Skeletal muscle tissue (tissue), 4 donors: ENCODE measurements around the gene SNX24. TPM values are rescaled to one million over a fixed set of nuclear protein-coding genes. Genes with fewer than 3 reads are reported as not detected.

ENCODE experiments used
- H3K27ac ChIP-seq: one replicate; pipeline ENCODE4 v1.7.0; 2013; ENCODE audit warnings: mild to moderate bottlenecking, low read depth, low read length, inconsistent platforms
- H3K27me3 ChIP-seq, 3 donors: one replicate each; pipeline ENCODE4 v1.7.0; 2013; ENCODE audit warnings: low read length in 3 of 3; ENCODE audit not compliant: control insufficient read depth in 3 of 3, insufficient read depth in 3 of 3
- H3K36me3 ChIP-seq, 3 donors: one replicate each; pipeline ENCODE4 v1.7.0; 2013; ENCODE audit warnings: low read length in 3 of 3; ENCODE audit not compliant: control insufficient read depth in 3 of 3, insufficient read depth in 3 of 3
- H3K4me1 ChIP-seq, 3 donors: one replicate each; pipeline ENCODE4 v1.7.0; 2013; ENCODE audit warnings: low read length in 3 of 3, mild to moderate bottlenecking in 3 of 3; ENCODE audit not compliant: control insufficient read depth in 3 of 3, insufficient read depth in 3 of 3
- H3K4me3 ChIP-seq, 3 donors: one replicate each; pipeline ENCODE4 v1.7.0; 2013; ENCODE audit warnings: low read length in 3 of 3
- H3K9ac ChIP-seq, 3 donors: one replicate each; pipeline ENCODE4 v1.7.0; 2013; ENCODE audit warnings: low read length in 3 of 3, mild to moderate bottlenecking in 3 of 3, moderate library complexity in 2 of 3, low read depth in 1 of 3
- H3K9me3 ChIP-seq, 3 donors: one replicate each; pipeline ENCODE4 v1.7.0; 2013; ENCODE audit warnings: low read length in 3 of 3; ENCODE audit not compliant: control insufficient read depth in 3 of 3
- total RNA-seq: library from RNA; depleted of rRNA; stranded (reverse); fragments of >200 nt; gene quantifications from one replicate; pipeline ENCODE4 v1.2.3, GENCODE V29; 2014
- donor health status: Osteomylitis.

SNX24 gene
- total RNA-seq, 1 donor from 2014 or later = 11.5 TPM

DNA sequence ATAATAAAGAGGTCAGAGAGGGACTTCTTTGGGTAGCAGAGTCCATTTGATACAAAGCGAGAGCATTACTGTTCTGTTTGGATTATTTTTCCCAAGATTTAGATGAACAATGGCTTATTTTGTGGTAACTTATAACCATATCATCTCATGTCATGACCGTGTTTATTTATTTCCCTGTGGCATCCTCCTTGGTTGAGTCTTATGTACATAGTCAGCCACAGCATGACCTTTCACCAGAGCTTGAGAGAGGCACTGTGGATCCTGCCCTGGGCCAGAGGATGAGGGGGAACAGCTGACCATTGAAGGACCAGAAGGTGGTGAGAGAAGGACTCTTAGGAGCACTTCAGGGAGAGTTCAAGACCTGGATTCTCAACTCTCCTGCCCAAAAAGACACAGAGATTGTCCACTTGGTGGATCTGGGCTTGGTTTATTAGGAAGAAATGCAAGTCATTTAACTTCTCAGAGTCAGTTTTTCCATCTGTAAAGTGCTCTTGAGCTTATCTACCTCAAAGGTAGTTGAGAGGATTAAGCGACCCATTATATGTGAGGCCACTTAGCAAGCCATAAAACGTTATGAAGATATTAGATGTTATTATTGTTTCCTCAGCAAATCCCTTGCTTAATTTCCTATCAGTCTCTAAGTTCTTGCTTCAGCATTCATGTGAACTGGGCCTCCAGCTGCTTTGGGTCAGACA is 139.7 kb downstream of the SNX24 start:
- H3K27me3 ChIP-seq = no peaks in the 10 kb centered on the region
- no peak overlapping the region for H3K9ac ChIP-seq
- peaks cover 0 to 3% (median 0%) of the 10 kb centered on the region in 3 donors for H3K36me3 ChIP-seq
- H3K9me3 ChIP-seq = no peaks in the 10 kb centered on the region
- no peaks in the 10 kb centered on the region for H3K4me1 ChIP-seq
- no peak overlapping the region for H3K4me3 ChIP-seq
- no peak overlapping the region for H3K27ac ChIP-seq

DNA sequence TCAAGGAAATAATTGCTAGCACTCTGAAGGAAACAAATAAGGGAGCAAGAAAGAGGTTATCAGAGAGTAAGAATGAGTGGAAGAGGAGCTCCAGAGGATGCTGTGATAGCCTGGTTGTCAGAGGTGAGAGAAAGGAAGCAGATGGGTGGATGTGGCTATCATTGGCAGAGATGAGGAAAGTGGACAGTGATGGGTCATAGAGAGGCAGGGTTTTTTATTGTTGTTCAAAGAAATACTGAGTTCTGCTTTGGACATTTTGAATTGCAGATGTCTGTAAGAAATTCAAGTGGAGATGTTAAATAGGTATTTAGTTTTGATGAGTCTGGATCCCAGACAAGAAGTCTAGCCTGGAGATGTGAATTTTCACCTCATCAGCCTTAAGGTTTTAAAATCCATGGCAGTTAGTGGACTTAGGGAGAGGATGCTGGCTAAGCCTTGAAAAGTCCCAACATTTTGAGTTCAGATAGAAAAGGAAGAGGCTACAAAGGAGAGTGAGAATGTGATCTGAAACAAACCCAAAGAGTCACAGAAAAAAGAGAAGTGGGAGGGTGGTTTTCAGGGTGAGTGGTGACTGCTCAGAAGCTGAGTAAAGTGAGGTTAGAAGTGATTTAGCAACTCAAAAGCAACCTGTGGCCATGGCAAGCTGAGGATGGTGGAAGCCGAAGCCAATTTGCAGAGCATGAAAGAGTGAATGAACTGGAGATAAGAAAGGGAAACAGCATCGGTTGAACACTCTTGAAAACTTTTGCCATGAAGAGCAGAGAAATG is 140.7 kb downstream of the SNX24 start:
- Histone ChIP-seq H3K27ac (no peak overlapping the region), H3K9ac (no peak overlapping the region), H3K4me1 (no peaks in the 10 kb centered on the region), H3K27me3 (no peaks in the 10 kb centered on the region), H3K36me3 (peaks cover 0 to 3% (median 0%) of the 10 kb centered on the region in 3 donors), H3K9me3 (no peaks in the 10 kb centered on the region), H3K4me3 (no peak overlapping the region)

DNA sequence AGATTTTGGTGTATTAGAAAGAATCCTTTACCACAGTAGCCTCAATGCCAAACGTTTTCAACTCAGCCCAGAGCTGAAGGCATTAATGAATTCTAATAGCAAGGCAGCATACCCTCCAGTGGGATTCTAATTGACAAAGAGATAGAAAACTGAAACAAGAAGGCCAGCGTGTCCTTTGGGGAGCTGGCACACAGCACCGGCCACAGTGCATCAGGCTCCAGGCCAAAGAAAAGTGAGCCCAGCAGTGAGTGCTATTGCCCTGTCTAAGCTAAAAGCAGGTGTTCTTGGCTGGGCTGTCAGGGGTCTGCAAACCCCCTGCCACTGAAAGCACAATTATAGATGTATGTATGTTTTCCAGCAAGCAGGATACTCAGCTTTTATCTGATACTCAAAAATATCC is 150.7 kb downstream of the SNX24 start:
- Histone ChIP-seq H3K4me1 (no peaks in the 10 kb centered on the region), H3K36me3 (no peaks in the 10 kb centered on the region), H3K27me3 (no peaks in the 10 kb centered on the region), H3K9ac (peak overlapping the region in 1 of 3 donors; percentile 24), H3K4me3 (no peak overlapping the region), H3K27ac (no peak overlapping the region), H3K9me3 (no peaks in the 10 kb centered on the region)

DNA sequence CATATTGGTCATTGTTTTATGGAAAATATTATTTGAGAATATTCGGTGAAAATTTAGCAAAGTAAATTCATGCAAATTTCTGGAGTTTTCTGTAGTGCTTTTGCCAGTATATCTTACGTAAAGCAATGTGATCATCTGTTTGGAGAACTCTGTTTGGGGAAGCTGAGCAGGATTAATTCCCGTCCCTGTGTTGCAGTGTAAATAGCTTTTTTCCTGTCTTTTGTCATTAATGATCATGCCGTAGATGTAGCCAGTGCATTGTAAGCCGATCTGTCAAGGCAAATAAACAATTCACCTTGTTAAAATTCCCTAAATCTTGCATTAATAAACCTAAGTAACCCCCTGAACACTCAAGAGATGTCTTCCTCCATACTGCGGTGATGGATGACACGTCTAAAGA is 151.9 kb downstream of the SNX24 start:
- H3K9ac ChIP-seq = no peak overlapping the region
- H3K4me1 ChIP-seq = no peaks in the 10 kb centered on the region
- no peaks in the 10 kb centered on the region for H3K9me3 ChIP-seq
- H3K27ac ChIP-seq = no peak overlapping the region
- H3K27me3 ChIP-seq = no peaks in the 10 kb centered on the region
- H3K36me3 ChIP-seq = no peaks in the 10 kb centered on the region
- H3K4me3 ChIP-seq = no peak overlapping the region

DNA sequence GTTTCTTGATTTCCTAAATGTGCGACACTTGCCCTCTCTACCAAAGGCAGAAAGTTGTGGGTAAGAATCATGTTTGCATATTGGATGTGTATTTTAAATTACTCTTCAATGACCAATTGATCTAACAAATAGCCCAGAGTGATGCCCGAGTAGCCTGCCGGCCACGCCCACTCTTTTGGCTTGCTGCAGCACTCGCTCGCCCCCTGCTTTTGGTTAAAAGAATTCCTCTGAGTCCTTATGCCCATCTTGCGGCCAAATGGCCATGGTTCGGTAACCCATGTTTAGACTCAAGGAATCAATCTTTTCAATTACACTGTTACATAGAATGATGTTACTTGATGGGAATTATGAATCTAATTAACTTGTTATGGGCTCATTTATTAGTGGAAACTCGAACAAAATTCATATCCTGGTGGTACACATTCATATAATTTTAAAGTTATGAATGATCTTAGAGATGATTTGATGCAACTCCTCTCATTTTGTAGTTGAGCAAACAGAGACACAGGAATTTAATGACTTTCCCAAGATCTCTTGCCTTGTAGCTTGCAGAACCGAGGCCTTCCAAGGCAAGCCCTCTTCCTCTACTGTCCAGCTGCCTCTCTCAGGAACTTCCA is 154.6 kb downstream of the SNX24 start:
- H3K27ac ChIP-seq = no peak overlapping the region
- H3K36me3 ChIP-seq = peaks cover 2 to 3% (median 3%) of the 10 kb centered on the region in 3 donors
- no peaks in the 10 kb centered on the region for H3K9me3 ChIP-seq
- H3K4me3 ChIP-seq = no peak overlapping the region
- no peak overlapping the region for H3K9ac ChIP-seq
- H3K4me1 ChIP-seq = no peaks in the 10 kb centered on the region
- H3K27me3 ChIP-seq = no peaks in the 10 kb centered on the region

DNA sequence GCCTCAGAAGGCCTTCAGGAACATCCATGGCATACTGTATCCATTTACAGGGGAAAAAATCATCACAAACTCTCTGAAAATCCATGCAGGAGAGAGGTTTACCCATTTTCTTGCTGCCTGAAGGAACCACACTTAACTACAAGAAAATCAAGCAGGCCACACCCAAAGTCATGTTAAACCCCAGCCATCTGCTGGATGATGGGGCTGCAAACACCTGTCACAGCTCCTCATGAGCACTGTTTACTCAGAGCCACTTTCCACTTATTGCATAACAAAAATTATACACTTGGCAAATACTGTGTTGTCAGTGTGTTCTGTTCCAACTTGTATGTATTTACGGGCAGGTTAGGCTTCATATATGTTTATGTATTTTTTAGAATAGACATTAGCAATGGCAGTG is 155.3 kb downstream of the SNX24 start:
- Histone ChIP-seq H3K27me3 (no peaks in the 10 kb centered on the region), H3K36me3 (peaks cover 2 to 3% (median 3%) of the 10 kb centered on the region in 3 donors), H3K27ac (no peak overlapping the region), H3K9me3 (no peaks in the 10 kb centered on the region), H3K4me3 (no peak overlapping the region), H3K4me1 (no peaks in the 10 kb centered on the region), H3K9ac (no peak overlapping the region)

DNA sequence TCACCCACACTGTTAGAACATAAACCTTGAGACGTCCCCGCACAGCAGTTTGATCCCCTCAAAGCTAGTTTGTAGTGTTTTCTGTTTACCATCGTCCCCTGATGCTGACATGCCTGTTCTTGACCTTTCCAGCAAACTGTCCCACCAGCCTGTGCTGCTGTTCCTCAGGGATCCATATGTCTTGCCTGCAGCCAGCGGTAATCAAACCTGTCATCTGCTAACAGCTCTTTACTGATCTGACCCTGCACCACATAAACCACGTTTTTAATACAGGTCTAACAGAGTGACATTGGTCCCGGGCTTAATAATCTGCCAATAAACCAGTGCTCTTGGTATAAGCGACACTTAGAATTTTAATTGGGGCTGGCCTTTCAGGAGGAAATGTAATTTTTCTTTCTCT is 156.4 kb downstream of the SNX24 start:
- Histone ChIP-seq H3K4me3 (no peak overlapping the region), H3K36me3 (peaks cover 2 to 5% (median 3%) of the 10 kb centered on the region in 3 donors), H3K9me3 (no peaks in the 10 kb centered on the region), H3K27ac (no peak overlapping the region), H3K9ac (no peak overlapping the region), H3K4me1 (no peaks in the 10 kb centered on the region), H3K27me3 (no peaks in the 10 kb centered on the region)

DNA sequence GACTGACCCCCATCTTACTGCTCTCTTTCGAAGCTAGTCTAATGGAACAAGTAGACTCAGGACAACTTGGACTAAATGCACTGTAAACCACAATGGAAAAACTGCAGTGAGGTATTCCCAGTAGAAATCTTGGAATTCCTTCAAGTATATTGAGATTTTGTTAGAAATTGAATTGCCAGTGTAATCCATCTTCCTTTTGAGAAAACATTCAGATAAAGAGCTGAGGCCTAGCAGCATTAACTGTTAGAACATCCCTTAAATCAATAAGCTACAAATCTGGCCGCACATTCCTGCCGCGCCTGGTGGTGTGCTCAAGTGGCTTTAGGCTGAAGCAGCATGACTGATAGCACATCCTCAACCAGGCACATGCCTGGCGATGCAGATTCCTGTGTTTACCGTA is 161.8 kb downstream of the SNX24 start:
- no peaks in the 10 kb centered on the region for H3K9me3 ChIP-seq
- no peak overlapping the region for H3K4me3 ChIP-seq
- no peaks in the 10 kb centered on the region for H3K4me1 ChIP-seq
- H3K36me3 ChIP-seq = peaks cover 2 to 5% (median 3%) of the 10 kb centered on the region in 3 donors
- no peak overlapping the region for H3K9ac ChIP-seq
- no peaks in the 10 kb centered on the region for H3K27me3 ChIP-seq
- no peak overlapping the region for H3K27ac ChIP-seq

DNA sequence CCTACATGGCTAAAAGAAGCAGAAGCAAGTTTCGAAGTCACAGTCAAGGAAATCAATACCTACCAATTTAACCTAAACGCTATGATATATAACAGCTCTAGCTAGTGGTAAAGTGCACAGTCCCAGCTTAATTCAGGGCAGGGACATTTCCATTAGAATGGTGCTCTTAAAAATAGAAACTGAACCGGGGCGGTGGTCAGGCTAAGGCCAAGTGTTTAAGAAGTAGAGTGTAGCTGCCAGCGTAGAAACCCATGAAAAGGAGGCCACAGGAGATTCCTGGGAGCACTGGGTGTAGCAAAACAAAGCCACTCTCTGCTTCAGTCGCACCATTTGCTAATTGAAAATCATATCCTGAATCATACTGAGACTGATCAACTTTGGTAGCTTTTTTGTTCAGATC is 162.3 kb downstream of the SNX24 start:
- Histone ChIP-seq H3K4me1 (no peaks in the 10 kb centered on the region), H3K9me3 (no peaks in the 10 kb centered on the region), H3K4me3 (no peak overlapping the region), H3K27me3 (no peaks in the 10 kb centered on the region), H3K9ac (no peak overlapping the region), H3K27ac (no peak overlapping the region), H3K36me3 (peaks cover 2 to 5% (median 3%) of the 10 kb centered on the region in 3 donors)

DNA sequence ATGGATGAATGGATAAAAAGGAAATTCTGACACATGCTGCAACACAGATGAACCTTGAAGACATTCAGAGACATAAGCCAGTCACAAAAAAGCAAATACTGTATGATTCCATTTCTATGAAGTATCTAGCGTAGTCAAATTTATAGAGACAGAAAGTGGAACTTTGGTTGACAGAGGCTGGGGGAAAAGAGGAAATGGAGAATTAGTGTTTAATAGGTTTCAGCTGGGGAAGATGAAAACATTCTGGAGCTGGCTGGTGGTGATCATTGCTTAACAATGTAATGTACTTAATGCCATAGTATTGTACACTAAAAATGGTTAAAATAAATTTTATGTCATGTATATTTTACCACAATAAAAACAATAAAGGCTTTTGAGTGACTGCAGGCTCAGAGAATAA is 166.9 kb downstream of the SNX24 start:
- Histone ChIP-seq H3K36me3 (no peaks in the 10 kb centered on the region), H3K4me3 (no peak overlapping the region), H3K9ac (no peak overlapping the region), H3K4me1 (no peaks in the 10 kb centered on the region), H3K27ac (no peak overlapping the region), H3K9me3 (no peaks in the 10 kb centered on the region), H3K27me3 (no peaks in the 10 kb centered on the region)
